IMR-90 (cell line): ENCODE results near the gene ANK2.

Experiments
- BHLHE40 ChIP-seq: fragments of 150-350 bp; IDR thresholded peaks from 2 replicates; pipeline ENCODE4 v1.6.1; 2016; ENCODE audit warnings: mild to moderate bottlenecking, low read depth, low read length
- CEBPB ChIP-seq: IDR thresholded peaks from 2 replicates; pipeline ENCODE4 v1.6.1; 2012; ENCODE audit warnings: low read depth, low read length, improper control_type of control experiment
- ELK1 ChIP-seq: fragments of 150-350 bp; IDR thresholded peaks from 2 replicates; pipeline ENCODE4 v1.6.1; 2016; ENCODE audit warnings: low read depth, mild to moderate bottlenecking, low read length, moderate library complexity, borderline replicate concordance
- FOS ChIP-seq: fragments of 150-350 bp; IDR thresholded peaks from 2 replicates; pipeline ENCODE4 v1.6.1; 2016; ENCODE audit warnings: low read depth, low read length
- MAFK ChIP-seq: IDR thresholded peaks from 2 replicates; pipeline ENCODE4 v1.6.1; 2012; ENCODE audit warnings: low read depth, low read length, improper control_type of control experiment
- NFE2L2 ChIP-seq: fragments of 150-350 bp; IDR thresholded peaks from 2 replicates; pipeline ENCODE4 v1.6.1; 2016; ENCODE audit warnings: low read depth, mild to moderate bottlenecking, low read length
- POLR2A ChIP-seq: IDR thresholded peaks from 2 replicates; pipeline ENCODE4 v1.6.1; 2012; ENCODE audit warnings: mild to moderate bottlenecking, low read depth, low read length
- RAD21 ChIP-seq: IDR thresholded peaks from 2 replicates; pipeline ENCODE4 v1.6.1; 2012; ENCODE audit warnings: low read length, improper control_type of control experiment
- RCOR1 ChIP-seq: IDR thresholded peaks from 2 replicates; pipeline ENCODE4 v1.6.1; 2012; ENCODE audit warnings: mild to moderate bottlenecking, low read length, improper control_type of control experiment; ENCODE audit not compliant: insufficient replicate concordance
- TF ChIP-seq, protein P1 (sequence below): conservative IDR thresholded peaks from 2 replicates; pipeline ENCODE4 v1.5.1; 2012; ENCODE audit warnings: mild to moderate bottlenecking, low read depth, low read length, improper control_type of control experiment

DNA sequence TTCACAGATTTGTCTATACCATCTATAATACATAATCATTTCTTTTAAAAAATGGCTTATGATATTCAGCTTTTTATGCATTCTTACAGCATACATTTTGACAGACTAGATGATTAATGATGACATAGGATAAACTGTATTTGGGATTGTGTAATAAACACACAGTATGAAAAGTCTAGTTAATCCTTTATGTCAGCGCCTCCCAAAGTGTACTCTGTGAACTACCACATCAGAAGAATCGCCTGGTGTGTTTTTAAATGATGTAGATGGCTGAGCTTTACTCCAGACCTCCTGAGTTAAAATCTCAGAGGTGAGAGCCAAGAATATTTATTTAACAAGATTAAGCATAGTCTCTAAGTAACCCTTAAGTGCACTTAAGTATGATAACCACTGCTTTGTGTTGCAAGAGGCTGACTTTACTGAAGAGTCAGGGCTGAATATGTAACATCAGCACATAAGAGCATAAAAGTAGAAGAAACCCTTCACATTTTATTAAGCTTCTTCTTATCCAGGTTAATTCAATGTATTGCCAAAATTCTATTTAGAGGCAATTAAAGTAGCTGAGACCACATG is 104.2 kb downstream of the ANK2 start:
- TF ChIP-seq, protein P1, sequence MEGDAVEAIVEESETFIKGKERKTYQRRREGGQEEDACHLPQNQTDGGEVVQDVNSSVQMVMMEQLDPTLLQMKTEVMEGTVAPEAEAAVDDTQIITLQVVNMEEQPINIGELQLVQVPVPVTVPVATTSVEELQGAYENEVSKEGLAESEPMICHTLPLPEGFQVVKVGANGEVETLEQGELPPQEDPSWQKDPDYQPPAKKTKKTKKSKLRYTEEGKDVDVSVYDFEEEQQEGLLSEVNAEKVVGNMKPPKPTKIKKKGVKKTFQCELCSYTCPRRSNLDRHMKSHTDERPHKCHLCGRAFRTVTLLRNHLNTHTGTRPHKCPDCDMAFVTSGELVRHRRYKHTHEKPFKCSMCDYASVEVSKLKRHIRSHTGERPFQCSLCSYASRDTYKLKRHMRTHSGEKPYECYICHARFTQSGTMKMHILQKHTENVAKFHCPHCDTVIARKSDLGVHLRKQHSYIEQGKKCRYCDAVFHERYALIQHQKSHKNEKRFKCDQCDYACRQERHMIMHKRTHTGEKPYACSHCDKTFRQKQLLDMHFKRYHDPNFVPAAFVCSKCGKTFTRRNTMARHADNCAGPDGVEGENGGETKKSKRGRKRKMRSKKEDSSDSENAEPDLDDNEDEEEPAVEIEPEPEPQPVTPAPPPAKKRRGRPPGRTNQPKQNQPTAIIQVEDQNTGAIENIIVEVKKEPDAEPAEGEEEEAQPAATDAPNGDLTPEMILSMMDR = no peak
- peak; percentile 37; the same call in 1 of the 2 replicates for TF ChIP-seq CEBPB
- no peak for TF ChIP-seq RCOR1
- no peak for TF ChIP-seq ELK1
- no peak for TF ChIP-seq BHLHE40
- TF ChIP-seq NFE2L2 = no peak
- TF ChIP-seq RAD21 = no peak
- no peak for TF ChIP-seq FOS
- TF ChIP-seq POLR2A = no peak
- no peak for TF ChIP-seq MAFK
